Fibroblast of skin of right biceps (primary cell): ENCODE data around the gene HINT3.
"Not testable (repeated sequence)": the region's sequence is repeated elsewhere in the genome, so short reads cannot be mapped to it uniquely, and the experiment has no call there.

ENCODE experiments used
- DNase-seq: peaks from one replicate; pipeline ENCODE4 v3.0.0-alpha.2; 2013

HINT3 gene

GRCh38 chr6:125940247-125941041 lies 16.1 kb upstream of the HINT3 start:
- peak; percentile 34 for DNase-seq

GRCh38 chr6:125942672-125943527 lies 13.7 kb upstream of the HINT3 start:
- peak; percentile 30 for DNase-seq

GRCh38 chr6:125943528-125944433 lies 12.8 kb upstream of the HINT3 start:
- no peak for DNase-seq

GRCh38 chr6:125944434-125944816 lies 12.1 kb upstream of the HINT3 start:
- DNase-seq: peak; percentile 21

GRCh38 chr6:125944896-125945295 lies 11.7 kb upstream of the HINT3 start:
- no peak for DNase-seq

- peak; percentile 47 for DNase-seq
Observed at GRCh38 chr6:125945378-125946141, 11.0 kb upstream of the HINT3 start.

- DNase-seq: peak; percentile 7
Observed at GRCh38 chr6:125947615-125948014, 9.0 kb upstream of the HINT3 start.

GRCh38 chr6:125948455-125948854 lies 8.1 kb upstream of the HINT3 start:
- no peak for DNase-seq

- DNase-seq: no peak
Observed at GRCh38 chr6:125949069-125949468, 7.5 kb upstream of the HINT3 start.

- peak; percentile 39 for DNase-seq
Observed at GRCh38 chr6:125950293-125950692, 6.3 kb upstream of the HINT3 start.

GRCh38 chr6:125950716-125951115 lies 5.9 kb upstream of the HINT3 start:
- DNase-seq: not testable (repeated sequence)

- no peak for DNase-seq
Observed at GRCh38 chr6:125951323-125951722, 5.2 kb upstream of the HINT3 start.

- peak; percentile 22 for DNase-seq
Observed at GRCh38 chr6:125952764-125953501, 3.6 kb upstream of the HINT3 start.

- DNase-seq: no peak
Observed at GRCh38 chr6:125953502-125953875, 3.1 kb upstream of the HINT3 start.

- DNase-seq: no peak
Observed at GRCh38 chr6:125954735-125955339, 1.7 kb upstream of the HINT3 start.

GRCh38 chr6:125955973-125956372 lies 597 bp upstream of the HINT3 start:
- no peak for DNase-seq

- no peak for DNase-seq
Observed at GRCh38 chr6:125957391-125957693, 772 bp downstream of the HINT3 start.

- DNase-seq: peak; percentile 31
Observed at GRCh38 chr6:125957845-125958244, 1.3 kb downstream of the HINT3 start.

GRCh38 chr6:125959041-125959440 lies 2.5 kb downstream of the HINT3 start:
- no peak for DNase-seq

- DNase-seq: no peak
Observed at GRCh38 chr6:125961117-125961516, 4.5 kb downstream of the HINT3 start.

- no peak for DNase-seq
Observed at GRCh38 chr6:125962900-125963497, 6.4 kb downstream of the HINT3 start.
